CD4-positive, alpha-beta memory T cell (primary cell): Measurements from ENCODE around the gene LARP7. TPM values are rescaled to one million over a fixed set of nuclear protein-coding genes. Genes with fewer than 3 reads are reported as not detected.
"Not testable (repeated sequence)": the region's sequence is repeated elsewhere in the genome, so short reads cannot be mapped to it uniquely, and the experiment has no call there.

Experiments used
- CTCF ChIA-PET: fragments of 350-600 bp; sonication (Branson Sonifier 250); formaldehyde crosslinking; loops from one replicate; lab custom pipeline; 2021; ENCODE audit warnings: inconsistent platforms; ENCODE audit not compliant: partially characterized antibody; lab: Charles Lee
- POLR2A ChIA-PET: fragments of 350-600 bp; sonication (Branson Sonifier 250); formaldehyde crosslinking; loops from one replicate; lab custom pipeline; 2021; ENCODE audit not compliant: partially characterized antibody; lab: Charles Lee
- DNase-seq, 5 donors: peaks; one replicate each; pipeline versions ENCODE4 v3.0.0 to v3.0.0-alpha.2; 2020 to 2022; ENCODE audit warnings: mixed read lengths in 1 of 5
- H3K27ac ChIP-seq: one replicate; pipeline ENCODE4 v1.7.0; 2013; ENCODE audit warnings: low read depth, low read length
- H3K27me3 ChIP-seq: 2 replicates; pipeline ENCODE4 v1.7.0; 2013; ENCODE audit warnings: mild to moderate bottlenecking, low read length, moderate library complexity; ENCODE audit not compliant: insufficient read depth
- H3K36me3 ChIP-seq: 2 replicates; pipeline ENCODE4 v1.7.0; 2013; ENCODE audit warnings: mild to moderate bottlenecking, low read length, moderate library complexity; ENCODE audit not compliant: insufficient read depth
- H3K4me1 ChIP-seq: 2 replicates; pipeline ENCODE4 v1.7.0; 2013; ENCODE audit warnings: mild to moderate bottlenecking, low read length, moderate library complexity; ENCODE audit not compliant: insufficient read depth
- H3K4me3 ChIP-seq, 2 donors: one replicate each; pipeline ENCODE4 v1.7.0; 2013; ENCODE audit warnings: low read length in 2 of 2, mild to moderate bottlenecking in 1 of 2
- H3K9me3 ChIP-seq, 2 donors: one replicate each; pipeline ENCODE4 v1.7.0; 2013; ENCODE audit warnings: low read length in 2 of 2, control low read depth in 1 of 2; ENCODE audit not compliant: control insufficient read depth in 1 of 2
- H3K27ac Mint-ChIP-seq, 7 donors: one replicate each; pipeline ENCODE4 v1.8.0; 2020 to 2021; ENCODE audit warnings: mixed read lengths in 7 of 7, mild to moderate bottlenecking in 6 of 7, inconsistent platforms in 3 of 7, moderate library complexity in 3 of 7
- H3K27me3 Mint-ChIP-seq, 2 donors: one replicate each; pipeline ENCODE4 v1.8.0; 2020 to 2021; ENCODE audit warnings: mixed read lengths in 2 of 2
- H3K36me3 Mint-ChIP-seq, 2 donors: one replicate each; pipeline ENCODE4 v1.8.0; 2020 to 2021; ENCODE audit warnings: mixed read lengths in 2 of 2, inconsistent platforms in 1 of 2, mild to moderate bottlenecking in 1 of 2
- H3K4me1 Mint-ChIP-seq, 4 donors: one replicate each; pipeline ENCODE4 v1.8.0; 2020 to 2021; ENCODE audit warnings: mixed read lengths in 4 of 4, mild to moderate bottlenecking in 1 of 4
- H3K4me3 Mint-ChIP-seq, 8 donors: one replicate each; pipeline ENCODE4 v1.8.0; 2020 to 2021; ENCODE audit warnings: mixed read lengths in 8 of 8, mild to moderate bottlenecking in 7 of 8, moderate library complexity in 6 of 8, inconsistent platforms in 3 of 8
- H3K9me3 Mint-ChIP-seq, 8 donors: one replicate each; pipeline ENCODE4 v1.8.0; 2020 to 2021; ENCODE audit warnings: mixed read lengths in 8 of 8, mild to moderate bottlenecking in 5 of 8, inconsistent platforms in 3 of 8, moderate library complexity in 1 of 8
- intact Hi-C: fragments of 100-400 bp; cut with micrococcal nuclease; formaldehyde crosslinking; loops from one replicate; pipeline ENCODE4 v1.15.1; 2023
- polyA plus RNA-seq, 2 donors: library from polyadenylated mRNA; unstranded; fragments of 300-500 nt; fragmentation: Illumina TruSeq; gene quantifications; one replicate each; pipeline ENCODE4 v1.2.3, GENCODE V29; 2021
- total RNA-seq, 2 experiments: library from RNA; stranded (reverse); gene quantifications; one replicate each; pipeline ENCODE4 v1.2.3, GENCODE V29; 2021

LARP7 gene
- total and polyA plus RNA-seq, 4 experiments from 2014 or later: 22.0 to 47.9 (median 40.6) TPM

DNA sequence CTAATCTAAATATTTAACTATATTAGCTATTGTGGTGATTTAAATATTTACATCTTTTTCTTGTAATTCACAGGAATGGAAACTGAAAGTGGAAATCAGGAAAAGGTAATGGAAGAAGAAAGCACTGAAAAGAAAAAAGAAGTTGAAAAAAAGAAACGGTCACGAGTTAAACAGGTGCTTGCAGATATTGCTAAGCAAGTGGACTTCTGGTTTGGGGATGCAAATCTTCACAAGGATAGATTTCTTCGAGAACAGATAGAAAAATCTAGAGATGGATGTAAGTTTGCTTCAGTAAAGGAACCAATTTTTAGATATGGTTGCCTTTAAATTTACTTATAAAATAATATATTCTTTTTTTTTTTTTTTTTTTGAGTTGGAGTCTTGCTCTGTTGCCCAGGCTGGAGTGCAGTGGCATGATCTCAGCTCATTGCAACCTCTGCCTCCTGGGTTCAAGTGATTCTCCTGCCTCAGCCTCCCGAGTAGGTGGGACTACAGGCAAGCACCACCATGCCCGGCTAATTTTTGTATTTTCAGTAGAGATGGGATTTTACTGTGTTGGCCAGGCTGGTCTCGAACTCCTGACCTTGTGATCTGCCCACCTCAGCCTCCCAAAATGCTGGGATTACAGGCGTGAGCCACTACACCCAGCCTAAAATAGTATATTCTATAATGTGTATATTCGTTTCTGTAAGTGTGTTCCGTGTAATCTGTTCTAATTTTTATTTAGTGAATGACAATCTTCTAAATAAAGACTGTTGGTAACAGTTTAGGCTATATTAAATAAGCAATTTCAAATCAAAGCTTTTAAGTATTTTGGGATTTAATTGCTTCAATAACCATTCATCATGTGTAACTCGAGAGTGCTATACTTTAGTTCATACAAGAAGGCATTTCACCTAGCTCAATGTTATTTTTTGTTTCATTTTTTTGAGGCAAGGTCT, 7.9 kb downstream of the LARP7 start:
- Mint-ChIP-seq H3K4me1 (peaks cover 14 to 30% (median 19%) of the 10 kb centered on the region in 4 donors), H3K36me3 (peaks cover 25 to 40% of the 10 kb centered on the region in 2 donors), H3K27ac (peak overlapping the region in 3 of 7 donors; percentile 32 to 62 (median 43))
- H3K4me3 ChIP-seq, H3K9me3 Mint-ChIP-seq, H3K27ac ChIP-seq, H3K27me3 ChIP-seq, DNase-seq, POLR2A ChIA-PET, intact Hi-C loops, H3K9me3 ChIP-seq, H3K4me1 ChIP-seq, H3K27me3 Mint-ChIP-seq, H3K4me3 Mint-ChIP-seq: not testable (repeated sequence)
- H3K36me3 ChIP-seq: peaks cover 32% of the 10 kb centered on the region
- CTCF ChIA-PET: interaction anchor here (1.4 kb wide), 1 partner anchor 428 kb away, joined by 3 read pairs; no protein-coding TSS in a partner anchor

DNA sequence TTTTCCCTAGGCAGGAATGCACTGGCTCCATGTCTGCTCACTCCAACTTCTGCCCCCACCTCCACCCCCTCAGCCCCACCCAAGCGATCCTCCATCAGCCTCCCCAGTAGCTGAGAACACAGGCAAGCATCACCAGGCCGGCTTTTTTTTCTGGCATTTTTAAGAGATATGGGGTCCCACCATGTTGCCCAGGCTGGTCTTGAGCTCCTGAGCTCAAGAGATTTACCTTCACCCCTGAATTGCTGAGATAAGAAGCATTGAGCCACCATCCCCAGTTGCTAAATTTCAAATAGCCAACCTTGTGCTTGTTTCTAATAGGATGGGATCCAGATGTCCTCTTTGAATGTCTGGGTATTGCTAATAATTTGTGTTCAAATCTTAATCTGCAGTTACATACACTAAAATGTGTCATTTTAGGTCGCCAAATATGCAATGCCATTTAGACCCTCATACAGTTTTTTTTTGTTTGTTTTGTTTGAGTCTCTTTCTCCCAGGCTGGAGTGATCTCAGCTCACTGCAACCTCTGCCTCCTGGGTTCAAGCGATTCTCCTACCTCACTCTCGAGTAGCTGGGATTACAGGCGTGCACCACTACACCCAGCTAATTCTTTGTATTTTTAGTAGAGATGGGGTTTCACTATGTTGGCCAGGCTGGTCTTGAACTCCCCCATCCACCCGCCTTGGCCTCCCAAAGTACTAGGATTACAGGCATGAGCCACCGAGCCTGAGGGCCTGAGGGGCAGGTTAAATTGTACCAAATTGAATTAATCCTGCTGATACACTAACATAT, 8.8 kb downstream of the LARP7 start:
- Mint-ChIP-seq H3K4me1 (peaks cover 12 to 26% (median 17%) of the 10 kb centered on the region in 4 donors), H3K27me3 (no peaks in the 10 kb centered on the region), H3K9me3 (peaks cover 0 to 2% (median 0%) of the 10 kb centered on the region in 8 donors), H3K36me3 (peaks cover 26 to 43% of the 10 kb centered on the region in 2 donors), H3K27ac (peak overlapping the region in 1 of 7 donors; percentile 32), H3K4me3 (no peak overlapping the region)
- no peak for DNase-seq
- no peaks in the 10 kb centered on the region for H3K9me3 ChIP-seq
- intact Hi-C loops: no loop called here
- H3K4me1 ChIP-seq: no peaks in the 10 kb centered on the region
- CTCF ChIA-PET: interaction anchor here (0.9 to 1.4 kb wide), 3 partner anchors 8 to 428 kb away, joined by 3 to 5 read pairs (median 4); partner anchors contain the start of genes LARP7 and ZGRF1
- H3K4me3 ChIP-seq: no peak overlapping the region
- H3K27me3 ChIP-seq: no peaks in the 10 kb centered on the region
- no peak overlapping the region for H3K27ac ChIP-seq
- H3K36me3 ChIP-seq: peaks cover 36% of the 10 kb centered on the region
- POLR2A ChIA-PET: no interaction called here

DNA sequence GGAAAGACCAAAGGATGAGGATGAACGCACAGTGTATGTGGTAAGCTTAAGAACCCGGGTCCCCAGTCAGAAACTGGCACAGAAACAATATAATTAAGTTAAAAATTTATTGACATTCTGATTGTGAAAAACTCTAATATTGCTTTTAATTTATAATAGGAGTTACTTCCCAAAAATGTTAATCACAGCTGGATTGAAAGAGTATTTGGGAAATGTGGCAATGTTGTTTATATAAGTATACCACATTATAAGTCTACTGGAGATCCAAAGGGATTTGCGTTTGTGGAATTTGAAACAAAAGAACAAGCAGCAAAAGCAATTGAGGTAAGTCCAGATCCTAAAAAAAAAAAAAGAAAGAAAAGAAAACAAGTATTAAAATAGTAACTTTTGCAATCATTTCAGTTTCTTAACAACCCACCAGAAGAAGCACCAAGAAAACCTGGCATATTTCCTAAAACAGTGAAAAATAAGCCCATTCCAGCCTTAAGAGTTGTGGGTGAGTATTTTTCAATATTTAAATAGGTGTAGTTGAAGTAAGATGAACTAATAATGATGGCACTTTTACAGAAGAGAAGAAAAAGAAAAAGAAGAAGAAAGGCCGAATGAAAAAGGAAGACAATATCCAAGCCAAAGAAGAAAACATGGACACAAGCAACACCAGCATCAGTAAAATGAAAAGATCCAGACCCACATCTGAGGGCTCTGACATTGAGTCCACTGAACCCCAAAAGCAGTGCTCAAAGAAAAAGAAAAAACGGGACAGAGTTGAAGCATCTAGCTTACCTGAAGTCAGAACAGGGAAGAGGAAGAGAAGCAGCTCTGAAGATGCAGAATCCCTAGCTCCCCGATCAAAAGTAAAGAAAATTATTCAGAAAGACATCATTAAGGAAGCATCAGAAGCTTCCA, 9.9 kb downstream of the LARP7 start:
- Histone ChIP-seq H3K4me3 (no peak overlapping the region), H3K27me3 (no peaks in the 10 kb centered on the region), H3K27ac (no peak overlapping the region), H3K4me1 (no peaks in the 10 kb centered on the region), H3K9me3 (no peaks in the 10 kb centered on the region), H3K36me3 (peaks cover 36% of the 10 kb centered on the region)
- ChIA-PET CTCF (interaction anchor here (0.9 kb wide), 2 partner anchors 9 to 118 kb away, joined by 4 to 5 read pairs; partner anchors contain the start of genes LARP7 and ZGRF1), POLR2A (no interaction called here)
- Mint-ChIP-seq H3K27me3 (no peaks in the 10 kb centered on the region), H3K9me3 (peaks cover 0 to 2% (median 0%) of the 10 kb centered on the region in 8 donors), H3K27ac (peak overlapping the region in 1 of 7 donors; percentile 57), H3K4me3 (no peak overlapping the region), H3K4me1 (peaks cover 4 to 15% (median 8%) of the 10 kb centered on the region in 4 donors), H3K36me3 (peaks cover 25 to 42% of the 10 kb centered on the region in 2 donors)
- DNase-seq: no peak
- intact Hi-C loops: no loop called here

DNA sequence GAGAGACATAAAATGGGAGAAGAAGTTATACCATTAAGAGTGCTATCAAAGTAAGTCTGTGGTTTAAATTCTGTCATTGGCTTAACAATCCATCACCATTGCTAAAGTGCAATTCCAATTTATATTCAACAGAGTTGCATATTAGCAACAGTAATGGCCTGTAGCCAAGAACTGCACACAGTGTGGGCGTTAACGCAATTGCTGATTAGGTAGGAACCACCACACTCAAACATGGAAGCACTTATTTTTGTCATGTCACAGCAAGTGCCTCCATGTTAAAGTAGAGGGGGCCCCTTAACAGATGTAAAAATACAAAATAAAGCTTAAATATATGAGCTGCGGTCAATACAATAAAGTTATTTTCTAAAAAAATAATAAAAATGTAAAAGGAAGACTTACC, 10.8 kb downstream of the LARP7 start:
- Mint-ChIP-seq H3K4me1 (peaks cover 3 to 7% (median 5%) of the 10 kb centered on the region in 4 donors), H3K27ac (no peak overlapping the region), H3K36me3 (peaks cover 23 to 41% of the 10 kb centered on the region in 2 donors), H3K9me3 (peaks cover 0 to 2% (median 0%) of the 10 kb centered on the region in 8 donors), H3K4me3 (no peak overlapping the region), H3K27me3 (no peaks in the 10 kb centered on the region)
- intact Hi-C loops: no loop called here
- ChIA-PET POLR2A (no interaction called here), CTCF (no interaction called here)
- Histone ChIP-seq H3K9me3 (no peaks in the 10 kb centered on the region), H3K36me3 (peaks cover 36% of the 10 kb centered on the region), H3K27ac (no peak overlapping the region), H3K27me3 (no peaks in the 10 kb centered on the region), H3K4me1 (no peaks in the 10 kb centered on the region), H3K4me3 (no peak overlapping the region)
- DNase-seq: no peak

DNA sequence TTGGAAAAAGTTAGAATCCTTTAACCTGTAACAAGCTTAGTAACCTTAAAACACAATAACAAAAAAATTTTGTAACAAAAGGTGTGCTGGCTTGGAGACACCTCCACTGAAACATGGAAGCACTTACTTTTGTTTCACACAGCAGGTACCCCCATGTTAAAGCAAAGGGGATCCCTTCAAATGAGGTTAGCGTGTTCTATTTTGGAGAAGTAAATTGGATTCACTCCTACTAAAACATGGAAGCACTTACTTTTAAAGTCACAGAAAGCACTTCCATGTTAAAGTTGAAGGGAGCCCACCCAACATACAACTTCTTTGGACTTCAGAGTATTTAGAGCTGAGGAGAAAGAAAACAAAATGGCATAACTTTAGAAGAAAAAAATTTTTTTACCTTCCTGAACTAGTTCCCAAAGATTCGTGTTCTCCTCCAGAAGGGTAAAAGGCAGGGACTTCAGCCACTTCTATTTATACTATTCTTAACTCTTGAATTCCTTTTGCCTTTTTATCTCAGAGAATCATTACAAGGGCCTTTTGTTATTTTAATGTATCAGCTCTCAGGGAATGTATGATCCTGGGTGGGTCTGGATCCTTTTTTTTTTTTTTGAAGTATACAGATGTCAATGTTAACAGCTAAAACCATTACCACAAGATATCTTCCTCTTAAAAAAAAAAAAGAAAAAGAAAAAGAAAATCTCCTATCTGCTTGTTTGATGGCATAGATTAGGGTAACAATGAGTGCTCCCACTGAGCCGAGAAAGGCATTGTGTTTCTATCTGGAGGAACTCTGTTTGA, 11.5 kb downstream of the LARP7 start:
- intact Hi-C loops: no loop called here
- H3K36me3 ChIP-seq: peaks cover 36% of the 10 kb centered on the region
- Mint-ChIP-seq H3K27me3 (no peaks in the 10 kb centered on the region), H3K4me1 (peaks cover 0 to under 1% (median 0%) of the 10 kb centered on the region in 4 donors), H3K4me3 (no peak overlapping the region), H3K27ac (no peak overlapping the region), H3K9me3 (peaks cover 0 to 2% (median 0%) of the 10 kb centered on the region in 8 donors), H3K36me3 (peaks cover 18 to 35% of the 10 kb centered on the region in 2 donors)
- H3K27ac ChIP-seq: peak overlapping the region; percentile 4
- no peaks in the 10 kb centered on the region for H3K27me3 ChIP-seq
- ChIA-PET POLR2A (no interaction called here), CTCF (no interaction called here)
- DNase-seq: no peak
- no peaks in the 10 kb centered on the region for H3K4me1 ChIP-seq
- H3K9me3 ChIP-seq: no peaks in the 10 kb centered on the region
- H3K4me3 ChIP-seq: no peak overlapping the region

DNA sequence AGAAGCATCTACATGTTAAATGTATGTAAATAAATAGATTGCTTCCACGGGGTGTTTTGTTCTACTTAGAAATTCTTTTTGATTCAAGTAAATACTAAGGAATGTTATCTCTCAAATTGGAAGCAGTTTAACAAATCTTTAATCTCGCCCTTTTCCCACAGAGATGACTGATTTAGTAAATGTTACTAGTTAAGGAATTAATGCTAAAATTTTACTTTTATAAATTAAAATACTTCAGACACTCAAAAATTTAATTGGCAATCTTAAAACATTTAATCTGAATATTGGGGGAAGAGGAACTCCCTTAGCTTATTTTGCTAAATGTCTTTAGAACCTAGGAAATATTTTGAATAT, 12.1 kb downstream of the LARP7 start:
- peaks cover 42% of the 10 kb centered on the region for H3K36me3 ChIP-seq
- CTCF ChIA-PET: no interaction called here
- H3K36me3 Mint-ChIP-seq: peaks cover 22 to 39% of the 10 kb centered on the region in 2 donors

More for the DNA sequence above, 12.1 kb downstream of the LARP7 start:
- H3K9me3 Mint-ChIP-seq: peaks cover 0 to 2% (median 0%) of the 10 kb centered on the region in 8 donors
- no peaks in the 10 kb centered on the region for H3K27me3 ChIP-seq
- H3K27ac Mint-ChIP-seq: no peak overlapping the region
- intact Hi-C loops: no loop called here
- no peak for DNase-seq
- no peak overlapping the region for H3K4me3 Mint-ChIP-seq
- no peaks in the 10 kb centered on the region for H3K4me1 Mint-ChIP-seq
- no peaks in the 10 kb centered on the region for H3K4me1 ChIP-seq
- H3K27me3 Mint-ChIP-seq: no peaks in the 10 kb centered on the region
- H3K9me3 ChIP-seq: no peaks in the 10 kb centered on the region
- POLR2A ChIA-PET: no interaction called here
- H3K27ac ChIP-seq: no peak overlapping the region
- H3K4me3 ChIP-seq: no peak overlapping the region
